ENCODE data around the gene RBMS3. TPM values are rescaled to one million over a fixed set of nuclear protein-coding genes. Genes with fewer than 3 reads are reported as not detected.
"Not testable (repeated sequence)": the region's sequence is repeated elsewhere in the genome, so short reads cannot be mapped to it uniquely, and the experiment has no call there.

Gene RBMS3
- total RNA-seq, 2 donors from 2014 or later: 2.8 to 9.6 TPM

DNA sequence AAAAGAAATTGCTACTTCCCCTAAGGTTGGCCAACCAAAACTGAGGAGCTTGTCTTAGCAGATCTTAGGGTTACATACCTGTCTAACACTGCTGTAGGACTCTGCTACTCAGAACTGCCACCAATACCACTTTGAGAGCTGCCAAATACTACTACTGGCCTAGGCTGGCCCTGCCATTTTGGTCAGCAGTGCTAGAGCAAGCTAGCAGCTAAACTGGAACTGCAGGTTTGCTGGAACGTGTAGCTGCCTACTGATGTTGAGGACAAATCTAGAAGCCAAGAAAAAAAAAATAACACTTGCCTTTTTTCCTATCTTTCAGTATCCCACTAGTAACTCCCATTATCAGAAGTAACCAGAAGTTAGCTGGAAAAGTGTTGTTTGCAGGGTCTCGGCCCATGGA, 387.4 kb downstream of the RBMS3 start:
- Histone ChIP-seq H3K27me3 (no peaks in the 10 kb centered on the region), H3K27ac (no peak overlapping the region), H3K9ac (ENCODE audit: low read depth in 2 of 2, low read length in 2 of 2) (no peak overlapping the region), H3K4me3 (no peak overlapping the region), H3K4me1 (no peaks in the 10 kb centered on the region), H3K9me3 (no peaks in the 10 kb centered on the region), H3K36me3 (no peaks in the 10 kb centered on the region)
- DNase-seq: no peak
- TF ChIP-seq, protein P1, sequence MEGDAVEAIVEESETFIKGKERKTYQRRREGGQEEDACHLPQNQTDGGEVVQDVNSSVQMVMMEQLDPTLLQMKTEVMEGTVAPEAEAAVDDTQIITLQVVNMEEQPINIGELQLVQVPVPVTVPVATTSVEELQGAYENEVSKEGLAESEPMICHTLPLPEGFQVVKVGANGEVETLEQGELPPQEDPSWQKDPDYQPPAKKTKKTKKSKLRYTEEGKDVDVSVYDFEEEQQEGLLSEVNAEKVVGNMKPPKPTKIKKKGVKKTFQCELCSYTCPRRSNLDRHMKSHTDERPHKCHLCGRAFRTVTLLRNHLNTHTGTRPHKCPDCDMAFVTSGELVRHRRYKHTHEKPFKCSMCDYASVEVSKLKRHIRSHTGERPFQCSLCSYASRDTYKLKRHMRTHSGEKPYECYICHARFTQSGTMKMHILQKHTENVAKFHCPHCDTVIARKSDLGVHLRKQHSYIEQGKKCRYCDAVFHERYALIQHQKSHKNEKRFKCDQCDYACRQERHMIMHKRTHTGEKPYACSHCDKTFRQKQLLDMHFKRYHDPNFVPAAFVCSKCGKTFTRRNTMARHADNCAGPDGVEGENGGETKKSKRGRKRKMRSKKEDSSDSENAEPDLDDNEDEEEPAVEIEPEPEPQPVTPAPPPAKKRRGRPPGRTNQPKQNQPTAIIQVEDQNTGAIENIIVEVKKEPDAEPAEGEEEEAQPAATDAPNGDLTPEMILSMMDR (IDR thresholded peaks at IDR 0.05): no peak
- intact Hi-C loops (cut with DNase I): no loop called here

DNA sequence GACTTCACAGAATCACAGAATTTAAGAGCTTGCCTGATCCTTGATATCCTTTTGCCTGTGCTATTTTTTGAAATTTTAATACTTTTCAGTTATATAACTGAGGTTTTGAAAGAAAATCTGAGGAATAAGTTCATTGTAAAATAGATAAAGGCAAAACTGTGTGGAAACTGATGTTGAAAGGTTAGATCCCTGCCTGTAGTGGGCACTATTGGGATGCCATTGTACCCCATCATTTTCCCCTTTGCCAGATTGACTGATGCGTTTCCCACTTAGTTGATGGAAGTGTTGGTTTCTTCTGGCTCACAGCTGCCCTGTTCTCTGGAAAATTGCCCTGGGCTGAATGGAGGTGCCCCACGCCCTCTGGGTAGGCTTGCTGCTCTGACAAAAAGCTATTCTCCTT, 387.9 kb downstream of the RBMS3 start:
- H3K4me1 ChIP-seq: no peaks in the 10 kb centered on the region
- intact Hi-C loops (cut with DNase I): no loop called here
- H3K36me3 ChIP-seq: no peaks in the 10 kb centered on the region
- H3K4me3 ChIP-seq: no peak overlapping the region
- TF ChIP-seq, protein P1 (IDR thresholded peaks at IDR 0.05): no peak
- H3K27ac ChIP-seq: no peak overlapping the region
- no peak for DNase-seq
- no peaks in the 10 kb centered on the region for H3K27me3 ChIP-seq
- no peaks in the 10 kb centered on the region for H3K9me3 ChIP-seq
- H3K9ac ChIP-seq (ENCODE audit: low read depth in 2 of 2, low read length in 2 of 2): no peak overlapping the region

DNA sequence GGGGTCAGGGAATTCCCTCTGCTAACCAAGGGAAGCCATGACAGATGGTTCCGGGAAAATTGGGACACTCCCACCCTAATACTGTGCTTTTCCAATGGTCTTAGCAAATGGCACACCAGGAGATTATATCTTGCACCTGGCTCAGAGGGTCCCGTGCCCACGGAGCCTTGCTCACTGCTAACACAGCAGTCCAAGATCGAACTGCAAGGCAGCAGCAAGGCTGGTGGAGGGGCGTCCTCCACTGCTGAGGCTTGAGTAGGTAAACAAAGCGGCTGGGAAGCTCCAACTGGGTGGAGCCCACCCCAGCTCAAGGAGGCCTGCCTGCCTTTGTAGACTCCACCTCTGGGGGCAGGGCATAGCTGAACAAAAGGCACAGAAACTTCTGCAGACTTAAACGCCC, 389.6 kb downstream of the RBMS3 start:
- H3K27ac ChIP-seq; H3K9ac ChIP-seq (ENCODE audit: low read depth in 2 of 2, low read length in 2 of 2); H3K4me1 ChIP-seq; H3K36me3 ChIP-seq; DNase-seq; H3K9me3 ChIP-seq; intact Hi-C loops (cut with DNase I); H3K4me3 ChIP-seq; H3K27me3 ChIP-seq: not testable (repeated sequence)

DNA sequence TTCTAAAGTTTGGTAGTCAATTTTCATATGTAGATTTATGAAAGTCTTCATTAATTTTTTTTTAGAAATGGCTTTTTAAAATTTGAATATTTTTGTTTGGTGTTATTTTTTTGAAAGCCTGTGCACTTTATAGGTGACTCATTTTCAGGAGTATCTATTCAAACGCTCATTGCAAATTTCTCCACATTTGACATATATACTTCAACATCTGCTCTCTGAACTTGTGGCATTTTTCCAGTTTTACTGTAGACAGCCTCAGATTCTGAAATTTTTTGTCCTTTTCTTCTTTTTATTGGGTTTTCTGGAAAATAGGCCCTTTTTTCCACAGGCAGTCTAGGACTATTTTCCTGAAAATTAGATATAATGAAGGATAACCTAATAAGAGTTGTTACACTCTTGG, 396.6 kb downstream of the RBMS3 start:
- Histone ChIP-seq H3K4me3 (no peak overlapping the region), H3K4me1 (no peaks in the 10 kb centered on the region), H3K27me3 (no peaks in the 10 kb centered on the region), H3K9ac (ENCODE audit: low read depth in 2 of 2, low read length in 2 of 2) (no peak overlapping the region), H3K27ac (no peak overlapping the region), H3K36me3 (no peaks in the 10 kb centered on the region), H3K9me3 (no peaks in the 10 kb centered on the region)
- no peak for DNase-seq
- TF ChIP-seq, protein P1 (IDR thresholded peaks at IDR 0.05): no peak
- intact Hi-C loops (cut with DNase I): no loop called here

DNA sequence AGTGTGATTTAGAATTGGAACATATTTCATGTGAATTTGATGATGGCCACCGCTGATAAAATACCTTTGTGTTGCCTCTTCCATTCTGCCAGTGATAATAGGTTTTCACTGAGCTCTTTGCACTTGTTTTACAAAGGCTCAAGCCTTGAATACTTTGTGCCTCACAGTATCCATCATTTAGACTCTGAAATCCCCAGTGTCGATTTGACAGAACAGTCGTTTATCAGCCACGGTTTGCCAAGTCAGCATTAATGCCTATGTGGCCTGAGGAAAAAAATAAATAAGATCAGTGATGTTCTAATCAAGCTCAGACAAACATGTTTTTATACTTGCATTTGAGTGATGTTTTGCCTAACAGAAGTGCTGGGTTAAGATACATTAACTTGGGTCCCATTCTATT, 399.1 kb downstream of the RBMS3 start:
- TF ChIP-seq, protein P1 (IDR thresholded peaks at IDR 0.05): no peak
- Histone ChIP-seq H3K4me1 (no peaks in the 10 kb centered on the region), H3K36me3 (no peaks in the 10 kb centered on the region), H3K27me3 (no peaks in the 10 kb centered on the region), H3K4me3 (no peak overlapping the region), H3K9ac (ENCODE audit: low read depth in 2 of 2, low read length in 2 of 2) (no peak overlapping the region), H3K9me3 (no peaks in the 10 kb centered on the region), H3K27ac (no peak overlapping the region)
- no peak for DNase-seq
- intact Hi-C loops (cut with DNase I): no loop called here

DNA sequence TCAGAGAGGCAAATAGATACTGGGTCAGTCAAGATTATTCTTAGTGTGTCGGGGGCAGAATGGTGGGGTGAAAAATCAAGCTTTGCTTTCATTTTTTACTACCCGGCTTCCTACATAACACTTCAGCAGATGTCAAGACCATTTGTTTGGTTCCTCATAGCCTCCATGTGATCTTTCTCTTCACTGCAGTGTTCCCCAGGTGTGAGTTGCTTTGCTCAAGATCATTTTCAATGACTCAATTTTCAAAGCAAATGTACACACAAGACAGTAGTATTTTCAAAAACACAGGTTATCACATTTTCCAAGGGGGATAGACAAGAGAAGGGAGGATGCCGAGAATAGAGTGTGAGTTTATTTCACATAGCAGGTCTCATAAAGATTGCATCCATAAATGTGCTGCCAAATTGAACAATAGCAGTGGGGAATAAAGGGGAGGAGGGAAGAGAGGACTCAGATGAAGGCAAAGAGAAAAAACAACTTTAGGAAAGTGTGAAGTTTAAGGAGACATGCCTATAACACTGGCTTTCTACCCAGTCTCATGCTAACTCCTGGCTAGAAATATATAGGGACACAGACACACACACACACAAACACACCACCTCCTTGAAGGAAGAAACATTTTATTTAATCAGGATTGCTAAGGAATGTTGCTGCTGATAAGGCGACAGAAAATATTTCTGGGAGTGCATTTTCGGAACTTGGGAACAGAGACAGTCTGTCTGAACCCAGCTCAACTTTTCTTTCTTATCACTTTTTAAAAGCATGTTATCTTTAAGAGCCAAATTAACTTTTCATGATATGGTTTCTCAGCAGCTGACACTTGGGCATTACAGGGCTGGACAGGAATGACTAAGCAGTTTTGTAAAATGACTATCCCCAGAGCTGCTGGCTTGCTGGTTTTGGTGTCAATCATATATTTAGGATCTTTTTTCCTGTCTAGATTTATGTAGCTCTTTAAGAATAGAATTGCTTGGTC, 402.4 kb downstream of the RBMS3 start:
- no peaks in the 10 kb centered on the region for H3K36me3 ChIP-seq
- no peak for DNase-seq
- intact Hi-C loops (cut with DNase I): no loop called here
- H3K9me3 ChIP-seq: no peaks in the 10 kb centered on the region
- no peak overlapping the region for H3K27ac ChIP-seq
- TF ChIP-seq, protein P1 (IDR thresholded peaks at IDR 0.05): no peak
- no peaks in the 10 kb centered on the region for H3K27me3 ChIP-seq
- no peaks in the 10 kb centered on the region for H3K4me1 ChIP-seq
- no peak overlapping the region for H3K9ac ChIP-seq (ENCODE audit: low read depth in 2 of 2, low read length in 2 of 2)
- H3K4me3 ChIP-seq: no peak overlapping the region

Data from colonic mucosa (tissue), 4 donors.